OCI-LY7 (cell line): ENCODE results near the gene RBM41. TPM values are rescaled to one million over a fixed set of nuclear protein-coding genes. Genes with fewer than 3 reads are reported as not detected.

Experiments used
- BruUV-seq: library from RNA; stranded (reverse); fragments of 400-500 nt; replicated peaks from 2 replicates; lab custom pipeline; 2021; lab: Mats Ljungman, UMichigan
- CTCF ChIA-PET: fragments of 300-600 bp; sonication (Branson Sonifier 250); formaldehyde crosslinking; loops from one replicate; lab custom pipeline; 2022; ENCODE audit warnings: antibody characterized with exemption; ENCODE audit not compliant: unreplicated experiment; lab: Charles Lee
- POLR2A ChIA-PET: fragments of 300-600 bp; sonication (Branson Sonifier 250); formaldehyde crosslinking; loops from one replicate; lab custom pipeline; 2022; ENCODE audit warnings: antibody characterized with exemption; lab: Charles Lee
- DNase-seq: peaks from one replicate; pipeline ENCODE4 v3.0.0-alpha.2; 2015; ENCODE audit warnings: low spot score
- H2AFZ ChIP-seq: fragments of 200-600 bp; sonication (generic), shearing (Covaris generic); 2 replicates; pipeline ENCODE4 v1.6.1; 2014; ENCODE audit warnings: mild to moderate bottlenecking, antibody characterized with exemption, low read length, moderate library complexity
- H3K27ac ChIP-seq: fragments of 200-600 bp; sonication (generic); 2 replicates; pipeline ENCODE4 v1.5.1; 2014; ENCODE audit warnings: mixed run types, low read depth, mild to moderate bottlenecking, moderate library complexity, low read length, inconsistent platforms; ENCODE audit not compliant: poor library complexity, severe bottlenecking
- H3K36me3 ChIP-seq: fragments of 200-600 bp; sonication (generic); 2 replicates; pipeline ENCODE4 v1.6.1; 2014; ENCODE audit warnings: mild to moderate bottlenecking, antibody characterized with exemption, low read length, moderate library complexity, mixed read lengths; ENCODE audit not compliant: insufficient read depth
- H3K4me1 ChIP-seq: fragments of 200-600 bp; sonication (generic); 2 replicates; pipeline ENCODE4 v1.5.1; 2014; ENCODE audit warnings: mild to moderate bottlenecking, low read length; ENCODE audit not compliant: insufficient read depth, poor library complexity, severe bottlenecking
- H3K4me2 ChIP-seq: fragments of 200-600 bp; sonication (generic); 2 replicates; pipeline ENCODE4 v1.6.1; 2014; ENCODE audit warnings: mild to moderate bottlenecking, low read length
- H3K4me3 ChIP-seq: fragments of 200-600 bp; sonication (generic); 2 replicates; pipeline ENCODE4 v1.5.1; 2014; ENCODE audit warnings: mild to moderate bottlenecking, low read depth, low read length; ENCODE audit not compliant: poor library complexity, severe bottlenecking
- H3K79me2 ChIP-seq: fragments of 200-600 bp; sonication (generic); 2 replicates; pipeline ENCODE4 v1.6.1; 2016; ENCODE audit warnings: low read depth, mild to moderate bottlenecking, low read length, moderate library complexity, mixed read lengths; ENCODE audit not compliant: insufficient read depth
- H3K9me2 ChIP-seq: fragments of 200-600 bp; sonication (generic); 2 replicates; pipeline ENCODE4 v1.6.1; 2016; ENCODE audit warnings: mild to moderate bottlenecking, low read length, mixed read lengths; ENCODE audit not compliant: insufficient read depth
- H3K9me3 ChIP-seq: fragments of 200-600 bp; sonication (generic); 2 replicates; pipeline ENCODE4 v1.6.1; 2014; ENCODE audit warnings: mild to moderate bottlenecking, mixed run types, low read length, mixed read lengths
- H4K20me1 ChIP-seq: fragments of 200-600 bp; sonication (generic); 2 replicates; pipeline ENCODE4 v1.6.1; 2014; ENCODE audit warnings: mild to moderate bottlenecking, antibody characterized with exemption, low read length, moderate library complexity, mixed read lengths; ENCODE audit not compliant: insufficient read depth
- EZH2phosphoT487 ChIP-seq: fragments of 200-600 bp; sonication (generic); IDR thresholded peaks from 2 replicates; pipeline ENCODE4 v1.6.1; 2018; ENCODE audit warnings: low read depth, borderline replicate concordance, mild to moderate bottlenecking, mixed run types, antibody characterized with exemption, low read length, moderate library complexity, mixed read lengths
- intact Hi-C: fragments of 100-400 bp; cut with micrococcal nuclease; formaldehyde crosslinking; loops from one replicate; pipeline ENCODE4 v1.10.0; 2022; ENCODE audit not compliant: unreplicated experiment
- total RNA-seq, 2 experiments: library from RNA; depleted of rRNA in 1 of 2; stranded (reverse); fragments of >200 nt in 1 of 2; shearing (Covaris generic) in 1 of 2; gene quantifications; 2 replicates each; pipeline ENCODE4 v1.2.3, GENCODE V29; 2014 to 2022
- TF ChIP-seq, protein P1 (sequence below): fragments of 200-600 bp; sonication (generic); conservative IDR thresholded peaks from 2 replicates; pipeline ENCODE4 v1.5.1; 2014; ENCODE audit warnings: mild to moderate bottlenecking, antibody characterized with exemption, low read length, moderate library complexity, mixed read lengths

The RBM41 gene
- total RNA-seq, 2 experiments from 2014 or later, result 14.6 to 17.8 TPM

DNA sequence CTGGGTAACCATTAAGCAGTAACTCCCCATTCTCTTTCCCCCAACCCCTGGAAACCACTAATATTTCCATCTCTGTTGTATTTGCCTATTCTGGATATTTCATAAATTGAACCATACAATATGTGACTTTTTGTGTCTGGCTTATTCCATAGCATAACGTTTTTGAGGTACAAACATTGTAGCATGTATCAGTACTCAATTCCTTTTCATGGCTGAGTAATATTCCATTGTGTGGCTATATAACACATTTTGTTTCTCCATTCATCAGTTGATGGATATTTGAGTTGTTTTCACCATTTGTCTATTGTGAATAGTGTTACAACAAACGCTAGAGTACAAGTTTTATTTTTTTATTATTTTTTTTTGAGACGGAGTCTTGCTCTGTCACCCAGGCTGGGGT, 63.6 kb downstream of the RBM41 start:
- Histone ChIP-seq H3K4me1 (no peaks in the 10 kb centered on the region), H3K4me3 (no peak overlapping the region), H3K79me2 (no peaks in the 10 kb centered on the region), H3K36me3 (no peaks in the 10 kb centered on the region), H3K9me2 (no peaks in the 10 kb centered on the region), H3K4me2 (no peak overlapping the region), H3K27ac (no peak overlapping the region), H4K20me1 (no peaks in the 10 kb centered on the region), H3K9me3 (no peaks in the 10 kb centered on the region), H2AFZ (no peak overlapping the region)
- ChIA-PET POLR2A (no interaction called here), CTCF (no interaction called here)
- DNase-seq, result no peak
- TF ChIP-seq, protein P1, sequence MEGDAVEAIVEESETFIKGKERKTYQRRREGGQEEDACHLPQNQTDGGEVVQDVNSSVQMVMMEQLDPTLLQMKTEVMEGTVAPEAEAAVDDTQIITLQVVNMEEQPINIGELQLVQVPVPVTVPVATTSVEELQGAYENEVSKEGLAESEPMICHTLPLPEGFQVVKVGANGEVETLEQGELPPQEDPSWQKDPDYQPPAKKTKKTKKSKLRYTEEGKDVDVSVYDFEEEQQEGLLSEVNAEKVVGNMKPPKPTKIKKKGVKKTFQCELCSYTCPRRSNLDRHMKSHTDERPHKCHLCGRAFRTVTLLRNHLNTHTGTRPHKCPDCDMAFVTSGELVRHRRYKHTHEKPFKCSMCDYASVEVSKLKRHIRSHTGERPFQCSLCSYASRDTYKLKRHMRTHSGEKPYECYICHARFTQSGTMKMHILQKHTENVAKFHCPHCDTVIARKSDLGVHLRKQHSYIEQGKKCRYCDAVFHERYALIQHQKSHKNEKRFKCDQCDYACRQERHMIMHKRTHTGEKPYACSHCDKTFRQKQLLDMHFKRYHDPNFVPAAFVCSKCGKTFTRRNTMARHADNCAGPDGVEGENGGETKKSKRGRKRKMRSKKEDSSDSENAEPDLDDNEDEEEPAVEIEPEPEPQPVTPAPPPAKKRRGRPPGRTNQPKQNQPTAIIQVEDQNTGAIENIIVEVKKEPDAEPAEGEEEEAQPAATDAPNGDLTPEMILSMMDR, result no peak
- TF ChIP-seq EZH2phosphoT487, result no peak
- intact Hi-C loops, result no loop called here
- BruUV-seq, result no TSS peak

DNA sequence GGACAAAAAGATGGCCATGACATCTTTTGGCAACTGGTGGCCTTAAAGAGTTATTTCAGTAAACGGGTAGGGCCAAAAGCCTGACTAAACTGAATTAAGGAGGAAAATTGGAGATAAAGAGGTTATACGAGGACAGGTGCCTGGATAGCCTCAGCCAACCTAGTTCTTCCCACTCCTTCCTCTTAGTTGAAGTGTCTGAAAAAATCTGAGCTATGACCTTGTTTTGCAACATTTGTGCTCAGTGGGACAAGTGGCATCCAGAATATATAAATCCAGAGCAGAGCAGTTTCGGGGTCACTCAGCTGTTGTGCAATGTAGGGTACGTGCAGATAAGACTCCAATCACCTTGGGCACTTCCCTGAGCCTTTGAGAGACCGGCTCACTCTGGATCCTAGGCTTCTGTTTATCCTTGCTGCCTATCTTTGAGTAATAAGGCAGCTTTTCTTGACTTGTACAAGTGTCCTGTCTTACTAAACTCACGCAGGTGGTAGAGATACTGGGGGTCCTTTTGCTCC, 68.4 kb downstream of the RBM41 start:
- intact Hi-C loops, result no loop called here
- no peaks in the 10 kb centered on the region for H3K4me1 ChIP-seq
- H4K20me1 ChIP-seq, result no peaks in the 10 kb centered on the region
- DNase-seq, result no peak
- CTCF ChIA-PET, result no interaction called here
- H3K79me2 ChIP-seq, result no peaks in the 10 kb centered on the region
- no peak overlapping the region for H2AFZ ChIP-seq
- H3K4me2 ChIP-seq, result no peak overlapping the region
- BruUV-seq, result no TSS peak
- POLR2A ChIA-PET, result interaction anchor here (0.9 kb wide), 1 partner anchor 23 kb away, joined by 3 read pairs; no protein-coding TSS in a partner anchor
- H3K36me3 ChIP-seq, result no peaks in the 10 kb centered on the region
- TF ChIP-seq EZH2phosphoT487, result no peak
- TF ChIP-seq, protein P1, result no peak
- H3K9me2 ChIP-seq, result no peaks in the 10 kb centered on the region
- H3K4me3 ChIP-seq, result no peak overlapping the region
- no peaks in the 10 kb centered on the region for H3K9me3 ChIP-seq
- H3K27ac ChIP-seq, result no peak overlapping the region

DNA sequence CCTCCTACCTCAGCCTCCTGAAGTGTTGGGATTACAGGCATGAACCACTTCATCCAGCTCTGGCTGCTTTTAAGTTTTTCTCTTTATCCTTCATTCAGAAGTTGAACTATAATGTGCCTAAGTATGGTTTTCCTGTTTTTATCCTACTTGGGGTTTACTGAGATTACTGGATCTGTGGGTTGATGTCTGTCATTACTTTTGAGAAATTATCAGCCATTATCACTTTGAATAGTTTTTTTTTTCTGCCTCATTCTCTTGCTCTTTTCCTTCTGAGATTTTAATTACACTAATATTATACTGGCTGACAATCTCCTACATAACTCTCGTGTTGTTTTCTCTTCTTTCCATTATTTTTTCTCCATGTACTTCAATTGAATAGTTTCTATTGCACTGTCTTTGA, 71.0 kb downstream of the RBM41 start:
- H3K9me2 ChIP-seq, result no peaks in the 10 kb centered on the region
- CTCF ChIA-PET, result no interaction called here

More for the DNA sequence above, 71.0 kb downstream of the RBM41 start:
- no peak for DNase-seq
- BruUV-seq, result no TSS peak
- H3K9me3 ChIP-seq, result no peaks in the 10 kb centered on the region
- H3K4me3 ChIP-seq, result no peak overlapping the region
- no peaks in the 10 kb centered on the region for H3K79me2 ChIP-seq
- H4K20me1 ChIP-seq, result no peaks in the 10 kb centered on the region
- no peaks in the 10 kb centered on the region for H3K36me3 ChIP-seq
- no peak overlapping the region for H2AFZ ChIP-seq
- H3K27ac ChIP-seq, result no peak overlapping the region
- POLR2A ChIA-PET, result no interaction called here
- no peak for TF ChIP-seq EZH2phosphoT487
- TF ChIP-seq, protein P1, result no peak
- no peaks in the 10 kb centered on the region for H3K4me1 ChIP-seq
- H3K4me2 ChIP-seq, result no peak overlapping the region
- intact Hi-C loops, result no loop called here
